DND-41 (cell line): ENCODE data around the gene CASP8AP2.

Experiments used
- ATAC-seq: fragments of 200-7000 bp; cut with Tn5 transposase; 3 replicates; pipeline ENCODE4 v1.9.1; 2021; ENCODE audit warnings: low read depth; ENCODE audit not compliant: insufficient read depth
- DNase-seq: peaks from one replicate; pipeline ENCODE4 v3.0.0-alpha.2; 2020
- H2AFZ ChIP-seq: 2 replicates; pipeline ENCODE4 v1.6.0; 2012; ENCODE audit warnings: low read depth, low read length
- H3K27ac ChIP-seq: 2 replicates; pipeline ENCODE4 v1.5.1; 2012; ENCODE audit warnings: low read length, inconsistent platforms
- H3K27me3 ChIP-seq: fragments of 200-600 bp; sonication (generic); 2 replicates; pipeline ENCODE4 v1.6.0; 2012; ENCODE audit warnings: low read length, mild to moderate bottlenecking, inconsistent platforms; ENCODE audit not compliant: insufficient read depth, poor library complexity
- H3K36me3 ChIP-seq: 2 replicates; pipeline ENCODE4 v1.5.1; 2012; ENCODE audit warnings: low read length, inconsistent platforms; ENCODE audit not compliant: insufficient read depth
- H3K4me1 ChIP-seq: 2 replicates; pipeline ENCODE4 v1.5.1; 2012; ENCODE audit warnings: mild to moderate bottlenecking, low read length; ENCODE audit not compliant: insufficient read depth
- H3K4me2 ChIP-seq: 2 replicates; pipeline ENCODE4 v1.6.0; 2012; ENCODE audit warnings: mild to moderate bottlenecking, moderate library complexity, low read length, inconsistent platforms; ENCODE audit not compliant: insufficient read depth
- H3K4me3 ChIP-seq, 2 experiments: fragments of 200-600 bp in 1 of 2; shearing (Covaris generic) in 1 of 2; 2 replicates each; pipeline ENCODE4 v1.5.1; 2012 to 2016; ENCODE audit warnings: inconsistent platforms in 2 of 2, low read length in 2 of 2, mild to moderate bottlenecking in 2 of 2, low read depth in 1 of 2, moderate library complexity in 1 of 2
- H3K79me2 ChIP-seq: 2 replicates; pipeline ENCODE4 v1.6.0; 2012; ENCODE audit warnings: low read length, inconsistent platforms; ENCODE audit not compliant: insufficient read depth
- H3K9ac ChIP-seq: 2 replicates; pipeline ENCODE4 v1.6.0; 2012; ENCODE audit warnings: low read depth, mild to moderate bottlenecking, inconsistent platforms, low read length, moderate library complexity
- H3K9me3 ChIP-seq: 2 replicates; pipeline ENCODE4 v1.5.1; 2012; ENCODE audit warnings: low read length, moderate library complexity, mild to moderate bottlenecking, inconsistent platforms; ENCODE audit not compliant: insufficient read depth, severe bottlenecking
- H4K20me1 ChIP-seq: 2 replicates; pipeline ENCODE4 v1.6.0; 2012; ENCODE audit warnings: low read length; ENCODE audit not compliant: insufficient read depth
- EZH2 ChIP-seq: IDR thresholded peaks from 3 replicates; pipeline ENCODE4 v1.6.1; 2012; ENCODE audit warnings: borderline replicate concordance, low read depth, mild to moderate bottlenecking, moderate library complexity, low read length, inconsistent platforms; ENCODE audit not compliant: severe bottlenecking
- TF ChIP-seq, protein P1 (sequence below): IDR thresholded peaks from 2 replicates; pipeline ENCODE4 v1.5.1; 2012; ENCODE audit warnings: borderline replicate concordance, low read length, moderate library complexity, mild to moderate bottlenecking; ENCODE audit not compliant: poor library complexity, severe bottlenecking; ENCODE audit errors: extremely low read depth

The CASP8AP2 gene

DNA sequence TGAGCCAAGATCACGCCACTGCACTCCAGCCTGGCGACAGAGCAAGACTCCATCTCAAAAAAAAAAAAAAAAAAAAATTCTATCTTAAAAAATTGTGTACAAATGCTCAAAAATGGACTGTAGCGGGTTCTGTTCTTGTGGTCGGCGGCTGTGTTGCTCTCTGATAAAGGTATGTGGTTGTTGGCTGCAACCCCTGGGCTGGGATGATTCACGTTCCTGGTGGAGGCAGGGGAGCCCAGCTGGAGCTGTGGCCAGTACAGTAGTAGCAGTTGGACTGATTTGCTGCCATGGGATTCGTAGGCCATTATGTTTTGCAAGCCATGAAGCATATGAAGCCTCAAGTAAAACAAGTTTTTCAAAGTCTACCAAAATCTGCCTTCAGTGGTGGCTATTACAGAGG, 32.4 kb upstream of the CASP8AP2 start:
- Histone ChIP-seq H3K4me2 (no peak overlapping the region), H3K9me3 (no peaks in the 10 kb centered on the region), H3K79me2 (peaks cover 9% of the 10 kb centered on the region; the same call in 1 of the 2 replicates), H3K4me3 (no peak overlapping the region), H4K20me1 (peaks cover 8% of the 10 kb centered on the region; the same call in 1 of the 2 replicates), H3K9ac (no peak overlapping the region), H2AFZ (no peak overlapping the region), H3K27me3 (no peaks in the 10 kb centered on the region), H3K4me1 (peaks cover 19% of the 10 kb centered on the region), H3K27ac (no peak overlapping the region), H3K36me3 (peaks cover 75% of the 10 kb centered on the region)
- DNase-seq, result no peak
- no peak for ATAC-seq
- TF ChIP-seq EZH2, result no peak
- TF ChIP-seq, protein P1, sequence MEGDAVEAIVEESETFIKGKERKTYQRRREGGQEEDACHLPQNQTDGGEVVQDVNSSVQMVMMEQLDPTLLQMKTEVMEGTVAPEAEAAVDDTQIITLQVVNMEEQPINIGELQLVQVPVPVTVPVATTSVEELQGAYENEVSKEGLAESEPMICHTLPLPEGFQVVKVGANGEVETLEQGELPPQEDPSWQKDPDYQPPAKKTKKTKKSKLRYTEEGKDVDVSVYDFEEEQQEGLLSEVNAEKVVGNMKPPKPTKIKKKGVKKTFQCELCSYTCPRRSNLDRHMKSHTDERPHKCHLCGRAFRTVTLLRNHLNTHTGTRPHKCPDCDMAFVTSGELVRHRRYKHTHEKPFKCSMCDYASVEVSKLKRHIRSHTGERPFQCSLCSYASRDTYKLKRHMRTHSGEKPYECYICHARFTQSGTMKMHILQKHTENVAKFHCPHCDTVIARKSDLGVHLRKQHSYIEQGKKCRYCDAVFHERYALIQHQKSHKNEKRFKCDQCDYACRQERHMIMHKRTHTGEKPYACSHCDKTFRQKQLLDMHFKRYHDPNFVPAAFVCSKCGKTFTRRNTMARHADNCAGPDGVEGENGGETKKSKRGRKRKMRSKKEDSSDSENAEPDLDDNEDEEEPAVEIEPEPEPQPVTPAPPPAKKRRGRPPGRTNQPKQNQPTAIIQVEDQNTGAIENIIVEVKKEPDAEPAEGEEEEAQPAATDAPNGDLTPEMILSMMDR, result no peak

DNA sequence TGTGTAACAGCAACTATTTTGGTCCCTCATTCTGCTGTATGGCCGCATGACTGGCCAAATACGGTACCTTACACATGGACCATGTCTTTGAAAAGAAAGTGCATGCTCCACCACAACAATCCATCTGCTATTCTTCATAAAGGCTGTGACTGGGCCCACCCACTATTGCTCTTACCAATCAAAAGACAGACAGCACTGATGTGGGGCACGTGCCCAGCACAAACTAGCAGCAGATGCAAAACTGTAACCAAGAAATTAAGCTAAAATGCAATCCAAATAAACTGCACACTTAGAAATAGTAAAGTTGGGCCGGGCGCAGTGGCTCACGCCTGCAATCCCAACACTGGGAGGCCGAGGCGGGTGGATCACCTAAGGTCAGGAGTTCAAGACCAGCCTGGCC, 30.6 kb upstream of the CASP8AP2 start:
- Histone ChIP-seq H3K9me3 (no peaks in the 10 kb centered on the region), H3K4me1 (peaks cover 13% of the 10 kb centered on the region), H2AFZ (no peak overlapping the region), H3K27me3 (no peaks in the 10 kb centered on the region), H3K36me3 (peaks cover 69% of the 10 kb centered on the region), H3K4me3 (no peak overlapping the region), H3K4me2 (no peak overlapping the region), H4K20me1 (peaks cover 3% of the 10 kb centered on the region; the same call in 1 of the 2 replicates), H3K27ac (no peak overlapping the region), H3K9ac (no peak overlapping the region), H3K79me2 (peaks cover 13% of the 10 kb centered on the region; the same call in 1 of the 2 replicates)
- no peak for TF ChIP-seq EZH2
- TF ChIP-seq, protein P1, result no peak
- ATAC-seq (no peak), DNase-seq (no peak)

DNA sequence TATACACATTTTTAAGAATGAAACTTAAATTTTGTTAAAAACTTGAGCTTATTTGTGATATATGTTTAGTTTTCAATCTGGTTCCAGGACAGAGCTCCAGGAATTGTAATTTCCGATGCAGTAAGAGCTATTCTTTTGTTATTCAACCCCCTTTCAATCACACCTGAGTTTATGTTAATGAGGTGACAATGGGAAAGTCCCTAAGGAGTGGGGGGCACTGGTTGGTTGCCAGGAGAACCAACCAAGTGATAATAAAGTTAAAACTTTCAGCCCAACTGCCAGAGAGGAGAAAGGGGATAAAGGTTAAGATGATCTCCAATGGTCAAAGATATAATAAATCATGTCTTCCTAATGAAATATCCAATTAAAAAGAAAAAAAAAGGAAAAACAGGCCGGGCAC, 29.9 kb upstream of the CASP8AP2 start:
- no peak for TF ChIP-seq EZH2
- TF ChIP-seq, protein P1, result no peak
- peaks cover 6% of the 10 kb centered on the region for H3K4me1 ChIP-seq
- H3K79me2 ChIP-seq, result peaks cover 17% of the 10 kb centered on the region; the same call in 1 of the 2 replicates
- H3K27ac ChIP-seq, result no peak overlapping the region
- H3K36me3 ChIP-seq, result peaks cover 63% of the 10 kb centered on the region
- no peak overlapping the region for H3K4me3 ChIP-seq
- no peaks in the 10 kb centered on the region; the same call in 1 of the 2 replicates for H4K20me1 ChIP-seq
- DNase-seq (no peak), ATAC-seq (no peak)
- H3K4me2 ChIP-seq, result no peak overlapping the region
- no peaks in the 10 kb centered on the region for H3K9me3 ChIP-seq
- H3K27me3 ChIP-seq, result no peaks in the 10 kb centered on the region
- H2AFZ ChIP-seq, result no peak overlapping the region
- no peak overlapping the region for H3K9ac ChIP-seq

DNA sequence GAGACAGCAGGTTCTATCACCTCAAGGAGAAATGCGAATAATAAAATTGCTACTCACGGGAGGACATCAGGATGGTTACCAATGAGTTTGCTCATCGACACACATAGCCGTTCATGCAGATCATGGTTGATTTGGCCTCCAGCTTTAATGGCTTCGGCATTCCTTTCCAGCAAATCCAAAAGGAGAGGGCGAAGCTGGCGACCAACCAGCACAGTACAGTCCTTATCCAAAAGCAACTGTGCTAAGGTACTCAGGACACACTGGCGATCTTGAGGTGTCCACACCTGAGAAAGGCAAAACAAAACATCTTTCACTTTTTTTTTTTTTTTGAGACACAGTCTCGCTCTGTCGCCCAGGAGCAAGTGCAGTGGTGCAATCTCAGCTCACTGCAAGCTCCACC, 26.4 kb upstream of the CASP8AP2 start:
- Histone ChIP-seq H3K27ac (no peak overlapping the region), H4K20me1 (no peaks in the 10 kb centered on the region; the same call in 1 of the 2 replicates), H3K4me1 (no peaks in the 10 kb centered on the region), H2AFZ (no peak overlapping the region), H3K9me3 (no peaks in the 10 kb centered on the region), H3K4me3 (no peak overlapping the region), H3K36me3 (peaks cover 46% of the 10 kb centered on the region), H3K27me3 (no peaks in the 10 kb centered on the region), H3K79me2 (peaks cover 43% of the 10 kb centered on the region), H3K4me2 (no peak overlapping the region), H3K9ac (no peak overlapping the region)
- DNase-seq (no peak), ATAC-seq (no peak)
- TF ChIP-seq EZH2, result no peak
- TF ChIP-seq, protein P1, result no peak
